HG03565 (cell line): ENCODE results near the gene RIMBP3C.
A peak's percentile ranks its signal among the peaks of the same experiment; 100 is the strongest.
"Not testable (repeated sequence)": the region's sequence is repeated elsewhere in the genome, so short reads cannot be mapped to it uniquely, and the experiment has no call there.

Experiments used
- ATAC-seq: cut with Tn5 transposase; IDR thresholded peaks from one replicate; pipeline ENCODE4 v1.9.1; 2021; ENCODE audit warnings: mild to moderate bottlenecking, moderate library complexity; ENCODE audit not compliant: unreplicated experiment

RIMBP3C gene

GRCh38 chr22:21532863-21533648 is 18.2 kb downstream of the RIMBP3C start:
- ATAC-seq, result not testable (repeated sequence)

GRCh38 chr22:21531525-21531924 is 19.7 kb downstream of the RIMBP3C start:
- ATAC-seq, result not testable (repeated sequence)

- ATAC-seq, result not testable (repeated sequence)
Observed at GRCh38 chr22:21526705-21527500, 24.4 kb downstream of the RIMBP3C start.

- ATAC-seq, result peak; percentile 72
Observed at GRCh38 chr22:21516970-21517764, 34.1 kb downstream of the RIMBP3C start.

- ATAC-seq, result not testable (repeated sequence)
Observed at GRCh38 chr22:21516522-21516921, 34.7 kb downstream of the RIMBP3C start.

GRCh38 chr22:21515234-21515633 is 36.0 kb downstream of the RIMBP3C start:
- not testable (repeated sequence) for ATAC-seq

- not testable (repeated sequence) for ATAC-seq
Observed at GRCh38 chr22:21514117-21514516, 37.1 kb downstream of the RIMBP3C start.

GRCh38 chr22:21512022-21512421 is 39.2 kb downstream of the RIMBP3C start:
- not testable (repeated sequence) for ATAC-seq

- ATAC-seq, result not testable (repeated sequence)
Observed at GRCh38 chr22:21510397-21510796, 40.9 kb downstream of the RIMBP3C start.

- not testable (repeated sequence) for ATAC-seq
Observed at GRCh38 chr22:21499623-21500506, 51.4 kb downstream of the RIMBP3C start.

GRCh38 chr22:21498489-21498888 is 52.8 kb downstream of the RIMBP3C start:
- not testable (repeated sequence) for ATAC-seq

GRCh38 chr22:21497984-21498383 is 53.3 kb downstream of the RIMBP3C start:
- ATAC-seq, result not testable (repeated sequence)
